ENCODE results near the gene PSMA1. TPM values are rescaled to one million over a fixed set of nuclear protein-coding genes. Genes with fewer than 3 reads are reported as not detected.
A peak's percentile ranks its signal among the peaks of the same experiment; 100 is the strongest.

PSMA1 gene
- total and polyA plus RNA-seq, 2 of the 13 experiments (the other 11 are each of a cell fraction or from before 2014, with no cell fraction given) = 188 to 229 TPM

GRCh38 chr11:14519917-14520746, at the start of gene PSMA1 (continued):
- TF ChIP-seq, protein P1, sequence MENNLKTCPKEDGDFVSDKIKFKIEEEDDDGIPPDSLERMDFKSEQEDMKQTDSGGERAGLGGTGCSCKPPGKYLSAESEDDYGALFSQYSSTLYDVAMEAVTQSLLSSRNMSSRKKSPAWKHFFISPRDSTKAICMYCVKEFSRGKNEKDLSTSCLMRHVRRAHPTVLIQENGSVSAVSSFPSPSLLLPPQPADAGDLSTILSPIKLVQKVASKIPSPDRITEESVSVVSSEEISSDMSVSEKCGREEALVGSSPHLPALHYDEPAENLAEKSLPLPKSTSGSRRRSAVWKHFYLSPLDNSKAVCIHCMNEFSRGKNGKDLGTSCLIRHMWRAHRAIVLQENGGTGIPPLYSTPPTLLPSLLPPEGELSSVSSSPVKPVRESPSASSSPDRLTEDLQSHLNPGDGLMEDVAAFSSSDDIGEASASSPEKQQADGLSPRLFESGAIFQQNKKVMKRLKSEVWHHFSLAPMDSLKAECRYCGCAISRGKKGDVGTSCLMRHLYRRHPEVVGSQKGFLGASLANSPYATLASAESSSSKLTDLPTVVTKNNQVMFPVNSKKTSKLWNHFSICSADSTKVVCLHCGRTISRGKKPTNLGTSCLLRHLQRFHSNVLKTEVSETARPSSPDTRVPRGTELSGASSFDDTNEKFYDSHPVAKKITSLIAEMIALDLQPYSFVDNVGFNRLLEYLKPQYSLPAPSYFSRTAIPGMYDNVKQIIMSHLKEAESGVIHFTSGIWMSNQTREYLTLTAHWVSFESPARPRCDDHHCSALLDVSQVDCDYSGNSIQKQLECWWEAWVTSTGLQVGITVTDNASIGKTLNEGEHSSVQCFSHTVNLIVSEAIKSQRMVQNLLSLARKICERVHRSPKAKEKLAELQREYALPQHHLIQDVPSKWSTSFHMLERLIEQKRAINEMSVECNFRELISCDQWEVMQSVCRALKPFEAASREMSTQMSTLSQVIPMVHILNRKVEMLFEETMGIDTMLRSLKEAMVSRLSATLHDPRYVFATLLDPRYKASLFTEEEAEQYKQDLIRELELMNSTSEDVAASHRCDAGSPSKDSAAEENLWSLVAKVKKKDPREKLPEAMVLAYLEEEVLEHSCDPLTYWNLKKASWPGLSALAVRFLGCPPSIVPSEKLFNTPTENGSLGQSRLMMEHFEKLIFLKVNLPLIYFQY (CRISPR knock-in tag; IDR thresholded peaks at IDR 0.05; ENCODE audit: borderline replicate concordance) = peak; percentile 20; the same call in 1 of the 2 replicates
- TF ChIP-seq KAT7 (CRISPR knock-in tag; IDR thresholded peaks at IDR 0.05; ENCODE audit: borderline replicate concordance) (peak; percentile 88), KDM3A (CRISPR knock-in tag; IDR thresholded peaks at IDR 0.05; ENCODE audit: low read depth) (0 out of 2 replicates have a peak, but pooled peaks have one; percentile 58), ZNF33B (CRISPR knock-in tag; IDR thresholded peaks at IDR 0.05) (peak; percentile 74; the same call in 1 of the 2 replicates), HIC2 (CRISPR knock-in tag; IDR thresholded peaks at IDR 0.05; ENCODE audit: low read depth) (peak; percentile 32; the same call in 1 of the 2 replicates), ZBTB8A (CRISPR knock-in tag; IDR thresholded peaks at IDR 0.05; ENCODE audit: borderline replicate concordance, low read depth) (0 out of 2 replicates have a peak, but pooled peaks have one; percentile 30), ZNF263 (CRISPR knock-in tag; IDR thresholded peaks at IDR 0.05) (0 out of 2 replicates have a peak, but pooled peaks have one; percentile 29), NFATC3 (CRISPR knock-in tag; IDR thresholded peaks at IDR 0.05) (0 out of 2 replicates have a peak, but pooled peaks have one; percentile 36), CEBPZ (IDR thresholded peaks at IDR 0.05; ENCODE audit: low read length) (no peak), TAF1 (CRISPR knock-in tag; IDR thresholded peaks at IDR 0.05) (peak; percentile 83; the same call in 1 of the 2 replicates), ZNF670 (CRISPR knock-in tag; IDR thresholded peaks at IDR 0.05; ENCODE audit: borderline replicate concordance) (peak; percentile 85; the same call in 1 of the 2 replicates), ZNF816 (CRISPR knock-in tag; IDR thresholded peaks at IDR 0.05; ENCODE audit: borderline replicate concordance) (no peak), KAT2B (IDR thresholded peaks at IDR 0.05; ENCODE audit: borderline replicate concordance, low read depth, low read length) (no peak), ZNF552 (CRISPR knock-in tag; IDR thresholded peaks at IDR 0.05; ENCODE audit: borderline replicate concordance) (0 out of 2 replicates have a peak, but pooled peaks have one; percentile 53), FOXK2 (IDR thresholded peaks at IDR 0.05) (0 out of 2 replicates have a peak, but pooled peaks have one; percentile 31), PTBP1 (IDR thresholded peaks at IDR 0.05; ENCODE audit: low read depth, low read length, poor library complexity, severe bottlenecking) (peak; percentile 48)
- TF ChIP-seq, protein P2, sequence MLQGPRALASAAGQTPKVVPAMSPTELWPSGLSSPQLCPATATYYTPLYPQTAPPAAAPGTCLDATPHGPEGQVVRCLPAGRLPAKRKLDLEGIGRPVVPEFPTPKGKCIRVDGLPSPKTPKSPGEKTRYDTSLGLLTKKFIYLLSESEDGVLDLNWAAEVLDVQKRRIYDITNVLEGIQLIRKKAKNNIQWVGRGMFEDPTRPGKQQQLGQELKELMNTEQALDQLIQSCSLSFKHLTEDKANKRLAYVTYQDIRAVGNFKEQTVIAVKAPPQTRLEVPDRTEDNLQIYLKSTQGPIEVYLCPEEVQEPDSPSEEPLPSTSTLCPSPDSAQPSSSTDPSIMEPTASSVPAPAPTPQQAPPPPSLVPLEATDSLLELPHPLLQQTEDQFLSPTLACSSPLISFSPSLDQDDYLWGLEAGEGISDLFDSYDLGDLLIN (CRISPR knock-in tag; IDR thresholded peaks at IDR 0.05; ENCODE audit: borderline replicate concordance) = peak; percentile 85; the same call in 1 of the 2 replicates
